RWPE2 (cell line): ENCODE data around the gene FCN3.

Experiments used
- ATAC-seq: fragments of 200-7000 bp; cut with Tn5 transposase; 3 replicates; pipeline ENCODE4 v1.9.1; 2021; ENCODE audit warnings: low read depth
- DNase-seq: peaks from one replicate; pipeline ENCODE4 v3.0.0-alpha.2; 2020; ENCODE audit warnings: low spot score
- H3K27ac ChIP-seq: fragments of 450-650 bp; 2 replicates; pipeline ENCODE4 v1.5.1; 2017; ENCODE audit warnings: mild to moderate bottlenecking; ENCODE audit not compliant: poor library complexity, severe bottlenecking
- H3K27me3 ChIP-seq: fragments of 250-450 bp; sonication (Bioruptor Pico); 2 replicates; pipeline ENCODE4 v1.5.1; 2021; ENCODE audit warnings: mild to moderate bottlenecking, moderate library complexity; ENCODE audit not compliant: insufficient read depth, poor library complexity, severe bottlenecking
- H3K36me3 ChIP-seq: fragments of 250-450 bp; sonication (Bioruptor Pico); 2 replicates; pipeline ENCODE4 v1.5.1; 2020; ENCODE audit warnings: low read depth, mild to moderate bottlenecking, moderate library complexity
- H3K4me1 ChIP-seq: fragments of 250-450 bp; sonication (Bioruptor Pico); 2 replicates; pipeline ENCODE4 v1.5.1; 2021; ENCODE audit warnings: mild to moderate bottlenecking, moderate library complexity; ENCODE audit not compliant: insufficient read depth, poor library complexity, severe bottlenecking
- H3K4me3 ChIP-seq: fragments of 250-450 bp; sonication (Bioruptor Pico); 2 replicates; pipeline ENCODE4 v1.5.1; 2021; ENCODE audit warnings: mild to moderate bottlenecking, moderate library complexity; ENCODE audit not compliant: severe bottlenecking
- H3K9me3 ChIP-seq: fragments of 250-450 bp; sonication (Bioruptor Pico); 2 replicates; pipeline ENCODE4 v1.5.1; 2021; ENCODE audit warnings: mild to moderate bottlenecking, moderate library complexity; ENCODE audit not compliant: severe bottlenecking
- TF ChIP-seq, protein P1 (sequence below): fragments of 450-650 bp; IDR thresholded peaks from one replicate; pipeline ENCODE4 v1.5.1; 2017; ENCODE audit warnings: mild to moderate bottlenecking, moderate library complexity; ENCODE audit not compliant: poor library complexity, severe bottlenecking

Gene FCN3

DNA sequence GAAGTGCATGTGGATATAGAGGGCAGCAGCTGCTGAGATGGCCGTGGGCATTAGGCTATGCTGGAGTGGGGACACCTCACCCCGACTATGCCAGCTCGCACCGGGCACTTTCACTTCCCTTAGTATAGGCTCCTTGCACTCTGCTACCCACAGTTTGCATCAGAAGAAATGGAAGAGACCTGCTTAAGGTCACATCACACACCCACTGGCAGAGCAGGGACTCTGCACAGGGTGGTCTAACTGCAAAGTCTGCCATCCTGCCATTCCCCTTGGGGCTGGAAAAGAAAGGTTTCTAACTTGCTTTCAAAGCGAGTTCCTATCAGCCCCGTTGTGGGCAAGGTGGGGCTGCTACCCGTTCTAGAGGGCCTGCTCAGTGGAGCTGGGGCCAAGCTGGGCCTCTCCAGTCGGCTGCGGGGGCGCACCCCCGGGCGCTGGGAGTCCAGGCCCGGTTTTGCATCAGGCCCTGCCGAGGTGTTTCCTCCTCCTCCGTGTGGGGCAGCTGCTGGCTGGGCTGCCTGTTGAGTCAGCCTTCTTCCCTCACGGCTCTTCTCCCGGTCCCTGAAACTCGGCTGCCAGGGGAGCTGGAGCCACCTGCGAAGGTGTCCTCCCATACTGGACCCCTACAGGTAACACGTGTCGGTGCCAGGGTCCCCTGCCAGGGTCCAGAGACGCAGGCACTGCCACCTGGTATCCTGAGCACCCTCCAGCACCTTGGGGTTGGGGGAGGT, 32.9 kb downstream of the FCN3 start, which contains the start of gene SYTL1:
Gene SYTL1 (plus strand): TSS at position 498 of the 728 bp plus-strand sequence. CDS start 3,313 bp downstream, outside the sequence.
- ATAC-seq (peak; percentile 58), DNase-seq (no peak)
- H3K36me3 ChIP-seq, result peaks cover 6% of the 10 kb centered on the region; the same call in 1 of the 2 replicates
- no peaks in the 10 kb centered on the region for H3K27me3 ChIP-seq
- no peaks in the 10 kb centered on the region for H3K9me3 ChIP-seq
- H3K4me1 ChIP-seq, result peaks cover 19% of the 10 kb centered on the region
- TF ChIP-seq, protein P1, sequence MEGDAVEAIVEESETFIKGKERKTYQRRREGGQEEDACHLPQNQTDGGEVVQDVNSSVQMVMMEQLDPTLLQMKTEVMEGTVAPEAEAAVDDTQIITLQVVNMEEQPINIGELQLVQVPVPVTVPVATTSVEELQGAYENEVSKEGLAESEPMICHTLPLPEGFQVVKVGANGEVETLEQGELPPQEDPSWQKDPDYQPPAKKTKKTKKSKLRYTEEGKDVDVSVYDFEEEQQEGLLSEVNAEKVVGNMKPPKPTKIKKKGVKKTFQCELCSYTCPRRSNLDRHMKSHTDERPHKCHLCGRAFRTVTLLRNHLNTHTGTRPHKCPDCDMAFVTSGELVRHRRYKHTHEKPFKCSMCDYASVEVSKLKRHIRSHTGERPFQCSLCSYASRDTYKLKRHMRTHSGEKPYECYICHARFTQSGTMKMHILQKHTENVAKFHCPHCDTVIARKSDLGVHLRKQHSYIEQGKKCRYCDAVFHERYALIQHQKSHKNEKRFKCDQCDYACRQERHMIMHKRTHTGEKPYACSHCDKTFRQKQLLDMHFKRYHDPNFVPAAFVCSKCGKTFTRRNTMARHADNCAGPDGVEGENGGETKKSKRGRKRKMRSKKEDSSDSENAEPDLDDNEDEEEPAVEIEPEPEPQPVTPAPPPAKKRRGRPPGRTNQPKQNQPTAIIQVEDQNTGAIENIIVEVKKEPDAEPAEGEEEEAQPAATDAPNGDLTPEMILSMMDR, result no peak
- peak within 1 kb of the TSS; percentile 37 for H3K4me3 ChIP-seq
- peak within 1 kb of the TSS; percentile 92 for H3K27ac ChIP-seq

GRCh38 chr1:27339213-27339612, 35.4 kb downstream of the FCN3 start:
- Histone ChIP-seq H3K4me3 (no peak overlapping the region), H3K4me1 (peaks cover 19% of the 10 kb centered on the region), H3K27ac (peak overlapping the region; percentile 92), H3K36me3 (peaks cover 7% of the 10 kb centered on the region), H3K27me3 (no peaks in the 10 kb centered on the region), H3K9me3 (no peaks in the 10 kb centered on the region)
- TF ChIP-seq, protein P1, result no peak
- no peak for ATAC-seq
- no peak for DNase-seq

DNA sequence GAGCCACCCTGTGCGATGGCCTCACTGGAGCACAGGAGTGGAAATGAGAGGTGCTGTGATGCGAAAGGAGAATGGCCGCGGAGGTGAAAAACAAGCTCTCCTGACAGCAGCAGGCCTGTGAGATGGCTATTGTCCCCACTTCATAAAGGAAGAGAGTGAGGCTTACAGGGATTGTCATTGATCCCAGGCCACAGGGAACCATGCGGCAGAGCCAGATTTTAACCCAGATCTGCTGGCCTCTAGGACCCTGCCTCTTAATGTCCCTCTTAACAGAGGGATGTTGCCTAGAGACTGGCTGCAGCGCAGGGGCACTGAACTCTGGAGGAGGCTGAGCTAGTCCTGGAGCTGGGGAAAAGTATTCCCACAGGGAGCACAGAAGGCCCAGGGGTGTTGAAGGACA, 35.9 kb downstream of the FCN3 start:
- Histone ChIP-seq H3K4me1 (peaks cover 16% of the 10 kb centered on the region), H3K27ac (peak overlapping the region; percentile 92), H3K36me3 (peaks cover 12% of the 10 kb centered on the region), H3K9me3 (no peaks in the 10 kb centered on the region), H3K27me3 (no peaks in the 10 kb centered on the region), H3K4me3 (no peak overlapping the region)
- TF ChIP-seq, protein P1, result no peak
- DNase-seq (no peak), ATAC-seq (no peak)

DNA sequence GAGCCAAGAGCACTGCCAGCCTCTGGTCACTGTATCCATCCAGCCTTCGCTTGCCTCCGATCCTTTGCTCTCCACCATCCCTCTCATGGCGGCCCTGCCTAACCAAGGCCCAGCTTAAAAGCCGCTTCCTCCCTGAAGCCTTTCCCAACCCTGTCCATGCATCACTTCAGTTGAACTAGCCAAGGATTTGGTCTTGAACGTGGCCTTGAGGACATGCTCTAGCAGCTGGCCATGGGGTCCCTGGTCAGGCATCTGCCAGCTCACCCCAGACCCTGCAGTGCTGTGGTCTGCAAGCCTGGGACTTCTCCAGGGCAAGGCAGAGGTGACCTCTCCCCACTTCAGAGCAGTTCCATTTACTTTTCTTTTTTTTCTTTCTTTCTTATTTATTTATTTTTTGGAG, 37.9 kb downstream of the FCN3 start:
- no peak overlapping the region for H3K27ac ChIP-seq
- H3K27me3 ChIP-seq, result no peaks in the 10 kb centered on the region
- H3K9me3 ChIP-seq, result no peaks in the 10 kb centered on the region
- peaks cover 13% of the 10 kb centered on the region for H3K4me1 ChIP-seq
- TF ChIP-seq, protein P1, result no peak
- ATAC-seq, result no peak
- DNase-seq, result no peak
- H3K4me3 ChIP-seq, result no peak overlapping the region
- peaks cover 28% of the 10 kb centered on the region for H3K36me3 ChIP-seq
